WTC11 (cell line): ENCODE results near the gene ERC1. TPM values are rescaled to one million over a fixed set of nuclear protein-coding genes. Genes with fewer than 3 reads are reported as not detected.

Experiments
- ATAC-seq: fragments of 200-7000 bp; cut with Tn5 transposase; 2 replicates; pipeline ENCODE4 v1.10.0; 2021; ENCODE audit warnings: mild to moderate bottlenecking, moderate library complexity
- CTCF ChIA-PET: fragments of 300-600 bp; sonication (Branson Sonifier 250); formaldehyde crosslinking; loops from one replicate; lab custom pipeline; 2021; ENCODE audit warnings: antibody characterized with exemption; lab: Charles Lee
- POLR2A ChIA-PET: fragments of 350-600 bp; sonication (Branson Sonifier 250); formaldehyde crosslinking; loops from one replicate; lab custom pipeline; 2021; ENCODE audit warnings: antibody characterized with exemption; lab: Charles Lee
- DNase-seq: peaks from one replicate; pipeline ENCODE4 v3.0.0; 2021; ENCODE audit warnings: low spot score
- H3K27ac Mint-ChIP-seq: 2 replicates; pipeline ENCODE4 v1.8.0; 2021; ENCODE audit warnings: mixed read lengths
- H3K27me3 Mint-ChIP-seq: 2 replicates; pipeline ENCODE4 v1.8.0; 2021; ENCODE audit warnings: low read depth, mild to moderate bottlenecking, moderate library complexity, mixed read lengths
- H3K36me3 Mint-ChIP-seq: 2 replicates; pipeline ENCODE4 v1.8.0; 2021; ENCODE audit warnings: mixed read lengths
- H3K4me1 Mint-ChIP-seq: 2 replicates; pipeline ENCODE4 v1.8.0; 2022; ENCODE audit warnings: mixed read lengths
- H3K4me3 Mint-ChIP-seq: 2 replicates; pipeline ENCODE4 v1.8.0; 2021; ENCODE audit warnings: mild to moderate bottlenecking, moderate library complexity, mixed read lengths
- H3K9me3 Mint-ChIP-seq: 2 replicates; pipeline ENCODE4 v1.8.0; 2021; ENCODE audit warnings: mixed read lengths
- EMX1 ChIP-seq: fragments of 250-450 bp; sonication (Bioruptor Pico); IDR thresholded peaks from 2 replicates; pipeline ENCODE4 v1.8.0; 2021; ENCODE audit warnings: mild to moderate bottlenecking
- ESRRA ChIP-seq: sonication (generic); formaldehyde crosslinking; IDR thresholded peaks from 2 replicates; pipeline ENCODE4 v1.8.1; 2022; ENCODE audit warnings: mild to moderate bottlenecking, missing genetic modification reagents, borderline replicate concordance
- ETV6 ChIP-seq: sonication (generic); formaldehyde crosslinking; IDR thresholded peaks from 2 replicates; pipeline ENCODE4 v1.8.1; 2022; ENCODE audit warnings: mild to moderate bottlenecking, missing genetic modification reagents
- GRHL2 ChIP-seq: fragments of 250-450 bp; sonication (Bioruptor Pico); IDR thresholded peaks from 2 replicates; pipeline ENCODE4 v1.8.0; 2022; ENCODE audit warnings: mild to moderate bottlenecking, moderate library complexity; ENCODE audit not compliant: insufficient replicate concordance, severe bottlenecking
- HMGA2 ChIP-seq: fragments of 250-450 bp; sonication (Bioruptor Pico); IDR thresholded peaks from 2 replicates; pipeline ENCODE4 v1.4.0; 2021; ENCODE audit warnings: mild to moderate bottlenecking, moderate library complexity
- JAZF1 ChIP-seq: fragments of 250-450 bp; sonication (Bioruptor Pico); IDR thresholded peaks from 2 replicates; pipeline ENCODE4 v1.9.0; 2021; ENCODE audit warnings: moderate library complexity, mild to moderate bottlenecking, inconsistent platforms
- SMAD4 ChIP-seq: sonication (generic); formaldehyde crosslinking; IDR thresholded peaks from 2 replicates; pipeline ENCODE4 v1.8.0; 2022; ENCODE audit warnings: mild to moderate bottlenecking, missing genetic modification reagents
- ZNF121 ChIP-seq: sonication (generic); formaldehyde crosslinking; IDR thresholded peaks from 2 replicates; pipeline ENCODE4 v1.8.0; 2023; ENCODE audit warnings: missing genetic modification reagents
- total RNA-seq: library from RNA; stranded (reverse); gene quantifications from 3 replicates; pipeline ENCODE4 v1.2.3, GENCODE V29; 2021
- TF ChIP-seq, protein P1 (sequence below): sonication (generic); formaldehyde crosslinking; IDR thresholded peaks from 2 replicates; pipeline ENCODE4 v1.8.1; 2022; ENCODE audit warnings: missing genetic modification reagents, borderline replicate concordance
- TF ChIP-seq, protein P2 (sequence below): sonication (generic); formaldehyde crosslinking; IDR thresholded peaks from 2 replicates; pipeline ENCODE4 v1.8.0; 2023; ENCODE audit warnings: missing genetic modification reagents, mild to moderate bottlenecking, borderline replicate concordance
- TF ChIP-seq, protein P3 (sequence below): sonication (generic); formaldehyde crosslinking; IDR thresholded peaks from 2 replicates; pipeline ENCODE4 v1.8.1; 2022; ENCODE audit warnings: low read depth, missing genetic modification reagents, borderline replicate concordance
- TF ChIP-seq, protein P4 (sequence below): sonication (generic); formaldehyde crosslinking; IDR thresholded peaks from 2 replicates; pipeline ENCODE4 v1.8.0; 2022; ENCODE audit warnings: mild to moderate bottlenecking, missing genetic modification reagents
- TF ChIP-seq, protein P5 (sequence below): sonication (generic); formaldehyde crosslinking; conservative IDR thresholded peaks from 2 replicates; pipeline ENCODE4 v1.8.1; 2022; ENCODE audit warnings: mild to moderate bottlenecking, missing genetic modification reagents

Gene ERC1
- total RNA-seq, 1 experiment from 2014 or later, result 47.5 TPM

DNA sequence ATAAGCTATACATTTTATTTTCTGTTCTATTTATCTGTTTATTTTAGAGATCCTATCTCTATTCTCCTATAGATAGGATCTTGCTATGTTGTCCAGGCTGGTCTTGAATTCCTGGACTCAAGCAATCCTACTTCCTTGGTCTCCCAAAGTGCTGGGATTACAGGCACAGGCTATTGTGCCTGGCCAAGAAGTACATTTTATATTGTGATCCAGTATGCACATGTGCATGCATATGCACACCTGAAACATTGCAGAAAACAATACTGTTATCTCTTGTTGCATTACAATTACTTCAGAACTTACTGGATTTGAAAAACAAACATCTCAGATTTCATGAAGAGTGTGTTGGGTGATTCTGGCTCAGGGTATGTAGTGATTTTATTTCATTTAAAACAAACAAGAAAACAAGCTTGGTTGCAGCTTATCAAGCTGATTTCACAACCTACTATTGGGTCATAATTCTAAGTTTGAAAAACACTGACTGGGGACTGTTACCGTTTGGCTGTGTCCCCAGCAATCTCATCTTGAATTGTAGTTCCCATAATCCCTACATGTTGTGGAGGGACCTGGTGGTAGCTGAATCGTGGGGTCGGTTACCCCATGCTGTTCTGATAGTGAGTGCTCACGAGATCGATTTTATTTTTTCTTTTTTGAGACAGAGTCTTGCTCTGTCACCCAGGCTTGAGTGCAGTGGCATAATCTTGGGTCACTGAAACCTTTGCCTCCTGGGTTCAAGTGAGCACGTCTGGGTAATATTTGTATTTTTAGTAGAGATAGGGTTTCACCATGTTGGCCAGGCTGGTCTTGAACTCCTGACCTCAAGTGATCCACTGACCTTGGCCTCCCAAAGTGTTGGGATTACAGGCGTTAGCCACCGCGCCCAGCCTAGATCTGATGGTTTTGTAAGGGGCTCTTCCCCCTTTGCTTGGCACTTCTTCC is 31.3 kb downstream of the ERC1 start:
- Mint-ChIP-seq H3K4me3 (no peak overlapping the region), H3K36me3 (peaks cover 20% of the 10 kb centered on the region), H3K27ac (no peak overlapping the region), H3K9me3 (peaks cover 7% of the 10 kb centered on the region), H3K4me1 (peaks cover 9% of the 10 kb centered on the region; the same call in 1 of the 2 replicates), H3K27me3 (no peaks in the 10 kb centered on the region)
- CTCF ChIA-PET, result interaction anchor here (1.4 kb wide), 1 partner anchor 73 kb away, joined by 4 read pairs; the partner anchor contains the start of gene RAD52
- DNase-seq (no peak), ATAC-seq (no peak)
- TF ChIP-seq, protein P1, sequence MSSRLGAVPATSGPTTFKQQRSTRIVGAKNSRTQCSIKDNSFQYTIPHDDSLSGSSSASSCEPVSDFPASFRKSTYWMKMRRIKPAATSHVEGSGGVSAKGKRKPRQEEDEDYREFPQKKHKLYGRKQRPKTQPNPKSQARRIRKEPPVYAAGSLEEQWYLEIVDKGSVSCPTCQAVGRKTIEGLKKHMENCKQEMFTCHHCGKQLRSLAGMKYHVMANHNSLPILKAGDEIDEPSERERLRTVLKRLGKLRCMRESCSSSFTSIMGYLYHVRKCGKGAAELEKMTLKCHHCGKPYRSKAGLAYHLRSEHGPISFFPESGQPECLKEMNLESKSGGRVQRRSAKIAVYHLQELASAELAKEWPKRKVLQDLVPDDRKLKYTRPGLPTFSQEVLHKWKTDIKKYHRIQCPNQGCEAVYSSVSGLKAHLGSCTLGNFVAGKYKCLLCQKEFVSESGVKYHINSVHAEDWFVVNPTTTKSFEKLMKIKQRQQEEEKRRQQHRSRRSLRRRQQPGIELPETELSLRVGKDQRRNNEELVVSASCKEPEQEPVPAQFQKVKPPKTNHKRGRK (CRISPR knock-in tag), result no peak
- TF ChIP-seq ZNF121 (CRISPR knock-in tag), result 0 out of 2 replicates have a peak, but pooled peaks have one; percentile 5
- POLR2A ChIA-PET, result interaction anchor here (0.6 kb wide), 1 partner anchor 366 kb away, joined by 6 read pairs; no protein-coding TSS in a partner anchor

DNA sequence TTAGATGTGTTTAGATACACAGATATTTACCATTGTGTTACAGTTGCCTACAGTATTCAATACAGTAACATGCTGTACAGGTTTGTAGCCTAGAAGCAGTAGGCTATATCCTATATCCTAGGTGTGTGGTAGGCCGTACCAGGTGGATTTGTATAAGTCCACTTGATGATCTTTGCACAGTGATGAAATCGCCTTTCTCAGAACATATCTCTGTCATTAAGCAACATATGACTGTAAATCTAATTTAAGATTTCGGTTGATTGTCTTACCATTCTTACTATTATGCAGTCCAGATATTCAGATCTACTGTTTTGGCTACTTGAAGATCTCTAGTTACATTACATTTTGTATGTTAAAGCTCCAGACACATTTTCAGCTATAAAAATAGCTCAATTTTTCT is 39.8 kb downstream of the ERC1 start:
- no peak for ATAC-seq
- no peak for DNase-seq
- Mint-ChIP-seq H3K4me1 (no peaks in the 10 kb centered on the region), H3K36me3 (peaks cover 17% of the 10 kb centered on the region), H3K27ac (no peak overlapping the region), H3K9me3 (peaks cover 4% of the 10 kb centered on the region), H3K27me3 (no peaks in the 10 kb centered on the region)
- CTCF ChIA-PET, result no interaction called here
- no peak for TF ChIP-seq GRHL2 (CRISPR knock-in tag)
- TF ChIP-seq, protein P2, sequence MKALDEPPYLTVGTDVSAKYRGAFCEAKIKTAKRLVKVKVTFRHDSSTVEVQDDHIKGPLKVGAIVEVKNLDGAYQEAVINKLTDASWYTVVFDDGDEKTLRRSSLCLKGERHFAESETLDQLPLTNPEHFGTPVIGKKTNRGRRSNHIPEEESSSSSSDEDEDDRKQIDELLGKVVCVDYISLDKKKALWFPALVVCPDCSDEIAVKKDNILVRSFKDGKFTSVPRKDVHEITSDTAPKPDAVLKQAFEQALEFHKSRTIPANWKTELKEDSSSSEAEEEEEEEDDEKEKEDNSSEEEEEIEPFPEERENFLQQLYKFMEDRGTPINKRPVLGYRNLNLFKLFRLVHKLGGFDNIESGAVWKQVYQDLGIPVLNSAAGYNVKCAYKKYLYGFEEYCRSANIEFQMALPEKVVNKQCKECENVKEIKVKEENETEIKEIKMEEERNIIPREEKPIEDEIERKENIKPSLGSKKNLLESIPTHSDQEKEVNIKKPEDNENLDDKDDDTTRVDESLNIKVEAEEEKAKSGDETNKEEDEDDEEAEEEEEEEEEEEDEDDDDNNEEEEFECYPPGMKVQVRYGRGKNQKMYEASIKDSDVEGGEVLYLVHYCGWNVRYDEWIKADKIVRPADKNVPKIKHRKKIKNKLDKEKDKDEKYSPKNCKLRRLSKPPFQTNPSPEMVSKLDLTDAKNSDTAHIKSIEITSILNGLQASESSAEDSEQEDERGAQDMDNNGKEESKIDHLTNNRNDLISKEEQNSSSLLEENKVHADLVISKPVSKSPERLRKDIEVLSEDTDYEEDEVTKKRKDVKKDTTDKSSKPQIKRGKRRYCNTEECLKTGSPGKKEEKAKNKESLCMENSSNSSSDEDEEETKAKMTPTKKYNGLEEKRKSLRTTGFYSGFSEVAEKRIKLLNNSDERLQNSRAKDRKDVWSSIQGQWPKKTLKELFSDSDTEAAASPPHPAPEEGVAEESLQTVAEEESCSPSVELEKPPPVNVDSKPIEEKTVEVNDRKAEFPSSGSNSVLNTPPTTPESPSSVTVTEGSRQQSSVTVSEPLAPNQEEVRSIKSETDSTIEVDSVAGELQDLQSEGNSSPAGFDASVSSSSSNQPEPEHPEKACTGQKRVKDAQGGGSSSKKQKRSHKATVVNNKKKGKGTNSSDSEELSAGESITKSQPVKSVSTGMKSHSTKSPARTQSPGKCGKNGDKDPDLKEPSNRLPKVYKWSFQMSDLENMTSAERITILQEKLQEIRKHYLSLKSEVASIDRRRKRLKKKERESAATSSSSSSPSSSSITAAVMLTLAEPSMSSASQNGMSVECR (CRISPR knock-in tag), result no peak
- TF ChIP-seq, protein P3, sequence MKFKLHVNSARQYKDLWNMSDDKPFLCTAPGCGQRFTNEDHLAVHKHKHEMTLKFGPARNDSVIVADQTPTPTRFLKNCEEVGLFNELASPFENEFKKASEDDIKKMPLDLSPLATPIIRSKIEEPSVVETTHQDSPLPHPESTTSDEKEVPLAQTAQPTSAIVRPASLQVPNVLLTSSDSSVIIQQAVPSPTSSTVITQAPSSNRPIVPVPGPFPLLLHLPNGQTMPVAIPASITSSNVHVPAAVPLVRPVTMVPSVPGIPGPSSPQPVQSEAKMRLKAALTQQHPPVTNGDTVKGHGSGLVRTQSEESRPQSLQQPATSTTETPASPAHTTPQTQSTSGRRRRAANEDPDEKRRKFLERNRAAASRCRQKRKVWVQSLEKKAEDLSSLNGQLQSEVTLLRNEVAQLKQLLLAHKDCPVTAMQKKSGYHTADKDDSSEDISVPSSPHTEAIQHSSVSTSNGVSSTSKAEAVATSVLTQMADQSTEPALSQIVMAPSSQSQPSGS, result no peak
- no peak for TF ChIP-seq EMX1 (CRISPR knock-in tag)
- TF ChIP-seq SMAD4 (CRISPR knock-in tag), result no peak
- no peak for TF ChIP-seq ESRRA
- TF ChIP-seq JAZF1 (CRISPR knock-in tag), result no peak
- TF ChIP-seq ETV6 (CRISPR knock-in tag), result no peak
- TF ChIP-seq, all 79 proteins: peak for 0
- no peak overlapping the region for H3K4me3 Mint-ChIP-seq
- POLR2A ChIA-PET, result no interaction called here

GRCh38 chr12:1034243-1034642 is 43.2 kb downstream of the ERC1 start:
- H3K4me1 Mint-ChIP-seq, result no peaks in the 10 kb centered on the region
- no peak for TF ChIP-seq GRHL2 (CRISPR knock-in tag)
- TF ChIP-seq, protein P4, sequence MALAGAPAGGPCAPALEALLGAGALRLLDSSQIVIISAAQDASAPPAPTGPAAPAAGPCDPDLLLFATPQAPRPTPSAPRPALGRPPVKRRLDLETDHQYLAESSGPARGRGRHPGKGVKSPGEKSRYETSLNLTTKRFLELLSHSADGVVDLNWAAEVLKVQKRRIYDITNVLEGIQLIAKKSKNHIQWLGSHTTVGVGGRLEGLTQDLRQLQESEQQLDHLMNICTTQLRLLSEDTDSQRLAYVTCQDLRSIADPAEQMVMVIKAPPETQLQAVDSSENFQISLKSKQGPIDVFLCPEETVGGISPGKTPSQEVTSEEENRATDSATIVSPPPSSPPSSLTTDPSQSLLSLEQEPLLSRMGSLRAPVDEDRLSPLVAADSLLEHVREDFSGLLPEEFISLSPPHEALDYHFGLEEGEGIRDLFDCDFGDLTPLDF (CRISPR knock-in tag), result no peak
- TF ChIP-seq, protein P5, sequence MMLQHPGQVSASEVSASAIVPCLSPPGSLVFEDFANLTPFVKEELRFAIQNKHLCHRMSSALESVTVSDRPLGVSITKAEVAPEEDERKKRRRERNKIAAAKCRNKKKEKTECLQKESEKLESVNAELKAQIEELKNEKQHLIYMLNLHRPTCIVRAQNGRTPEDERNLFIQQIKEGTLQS, result no peak
- TF ChIP-seq, protein P3, result no peak
- peak; percentile 91 for TF ChIP-seq HMGA2 (CRISPR knock-in tag)
- TF ChIP-seq, all 79 proteins: peak for 1

More at GRCh38 chr12:1034243-1034642, 43.2 kb downstream of the ERC1 start:
- Mint-ChIP-seq H3K9me3 (peaks cover 4% of the 10 kb centered on the region), H3K36me3 (peaks cover 13% of the 10 kb centered on the region), H3K4me3 (no peak overlapping the region), H3K27ac (no peak overlapping the region), H3K27me3 (no peaks in the 10 kb centered on the region)
- ATAC-seq (no peak), DNase-seq (no peak)
- POLR2A ChIA-PET, result no interaction called here
- CTCF ChIA-PET, result no interaction called here
